HEK293 (cell line): ENCODE results near the gene VILL.

Experiments
- CTCF ChIA-PET: fragments of 350-600 bp; formaldehyde crosslinking; extraction: SDS; loops from one replicate; lab custom pipeline; 2021; ENCODE audit warnings: antibody characterized with exemption; lab: Yijun Ruan, JAX
- POLR2A ChIA-PET: fragments of 300-600 bp; formaldehyde crosslinking; extraction: SDS; loops from one replicate; lab custom pipeline; 2020; ENCODE audit warnings: antibody characterized with exemption, inconsistent platforms; lab: Yijun Ruan, JAX
- H3K27ac ChIP-seq: fragments of 200-500 bp; sonication (Bioruptor generic); 2 replicates; pipeline ENCODE4 v1.5.1; 2014; ENCODE audit warnings: low read depth, low read length, control low read depth, inconsistent platforms; ENCODE audit errors: extremely low read depth
- H3K36me3 ChIP-seq, 2 experiments: fragments of 200-500 bp in 1 of 2; sonication (Bioruptor generic) in 1 of 2; 1 replicate in 1 of 2; 2 replicates in 1 of 2; pipeline ENCODE4 v1.5.1; 2014 to 2017; ENCODE audit warnings: inconsistent platforms in 2 of 2, low read length in 2 of 2; ENCODE audit not compliant: control insufficient read depth in 2 of 2, insufficient read depth in 1 of 2
- H3K4me1 ChIP-seq: fragments of 200-500 bp; sonication (Bioruptor generic); 2 replicates; pipeline ENCODE4 v1.5.1; 2014; ENCODE audit warnings: mild to moderate bottlenecking, low read length, inconsistent platforms; ENCODE audit not compliant: control insufficient read depth, insufficient read depth
- H3K4me3 ChIP-seq: 2 replicates; pipeline ENCODE4 v1.5.1; 2011; ENCODE audit warnings: low read depth, mild to moderate bottlenecking, control low read depth, low read length, moderate library complexity
- H3K9me3 ChIP-seq: fragments of 200-500 bp; sonication (Bioruptor generic); 2 replicates; pipeline ENCODE4 v1.5.1; 2014; ENCODE audit warnings: low read depth, low read length, inconsistent platforms; ENCODE audit not compliant: control insufficient read depth, insufficient read depth
- GLI2 ChIP-seq: fragments of 450-650 bp; formaldehyde crosslinking; IDR thresholded peaks from 2 replicates; pipeline ENCODE4; 2017; ENCODE audit warnings: missing biosample characterization, missing genetic modification characterization, low read depth, borderline replicate concordance
- GLIS1 ChIP-seq: fragments of 450-650 bp; formaldehyde crosslinking; IDR thresholded peaks from 2 replicates; pipeline ENCODE4 v1.5.1; 2016; ENCODE audit warnings: missing biosample characterization, missing genetic modification characterization
- GLIS2 ChIP-seq: fragments of 450-650 bp; formaldehyde crosslinking; IDR thresholded peaks from 2 replicates; pipeline ENCODE4 v1.5.1; 2016; ENCODE audit warnings: missing biosample characterization, missing genetic modification characterization
- KLF10 ChIP-seq: fragments of 450-650 bp; IDR thresholded peaks from 2 replicates; pipeline ENCODE4 v1.5.1; 2018; ENCODE audit warnings: missing biosample characterization, mild to moderate bottlenecking, missing genetic modification characterization
- PBX3 ChIP-seq: sonication (generic); formaldehyde crosslinking; IDR thresholded peaks from 2 replicates; pipeline ENCODE4 v1.8.1; 2022; ENCODE audit warnings: mild to moderate bottlenecking, moderate library complexity, missing genetic modification reagents
- PRDM10 ChIP-seq: fragments of 450-650 bp; formaldehyde crosslinking; IDR thresholded peaks from 2 replicates; pipeline ENCODE4 v1.5.1; 2016; ENCODE audit warnings: missing biosample characterization, missing genetic modification characterization
- SP7 ChIP-seq: fragments of 450-650 bp; formaldehyde crosslinking; IDR thresholded peaks from 2 replicates; pipeline ENCODE4 v1.5.1; 2016; ENCODE audit warnings: missing biosample characterization, missing genetic modification characterization
- TRIM28 ChIP-seq: IDR thresholded peaks from 2 replicates; pipeline ENCODE4 v1.6.1; 2011; ENCODE audit warnings: low read length, control low read depth, borderline replicate concordance
- WT1 ChIP-seq: fragments of 450-650 bp; formaldehyde crosslinking; IDR thresholded peaks from 2 replicates; pipeline ENCODE4 v1.5.1; 2016; ENCODE audit warnings: missing biosample characterization, missing genetic modification characterization
- ZEB2 ChIP-seq: fragments of 450-650 bp; formaldehyde crosslinking; IDR thresholded peaks from 2 replicates; pipeline ENCODE4 v1.5.1; 2016; ENCODE audit warnings: missing biosample characterization, missing genetic modification characterization
- ZIC2 ChIP-seq: fragments of 450-650 bp; formaldehyde crosslinking; IDR thresholded peaks from 2 replicates; pipeline ENCODE4 v1.5.1; 2016; ENCODE audit warnings: missing biosample characterization, missing genetic modification characterization
- ZNF10 ChIP-seq: fragments of 450-650 bp; formaldehyde crosslinking; IDR thresholded peaks from 2 replicates; pipeline ENCODE4 v1.5.1; 2017; ENCODE audit warnings: missing biosample characterization, missing genetic modification characterization
- ZNF132 ChIP-seq: fragments of 450-650 bp; formaldehyde crosslinking; IDR thresholded peaks from 2 replicates; pipeline ENCODE4 v1.5.1; 2017; ENCODE audit warnings: missing biosample characterization, missing genetic modification characterization, borderline replicate concordance
- ZNF140 ChIP-seq: fragments of 450-650 bp; formaldehyde crosslinking; IDR thresholded peaks from 2 replicates; pipeline ENCODE4 v1.5.1; 2016; ENCODE audit warnings: missing biosample characterization, missing genetic modification characterization
- ZNF184 ChIP-seq: fragments of 450-650 bp; IDR thresholded peaks from 2 replicates; pipeline ENCODE4 v1.5.1; 2018; ENCODE audit warnings: missing biosample characterization, mild to moderate bottlenecking, missing genetic modification characterization
- ZNF280C ChIP-seq: fragments of 450-650 bp; formaldehyde crosslinking; IDR thresholded peaks from 2 replicates; pipeline ENCODE4 v1.5.1; 2016; ENCODE audit warnings: missing biosample characterization, missing genetic modification characterization
- ZNF292 ChIP-seq: fragments of 450-650 bp; formaldehyde crosslinking; IDR thresholded peaks from 2 replicates; pipeline ENCODE4 v1.5.1; 2016; ENCODE audit warnings: low read depth, missing biosample characterization, missing genetic modification characterization, borderline replicate concordance
- ZNF324 ChIP-seq: fragments of 450-650 bp; formaldehyde crosslinking; IDR thresholded peaks from 2 replicates; pipeline ENCODE4 v1.5.1; 2016; ENCODE audit warnings: missing biosample characterization, missing genetic modification characterization
- ZNF426 ChIP-seq: fragments of 450-650 bp; formaldehyde crosslinking; IDR thresholded peaks from 2 replicates; pipeline ENCODE4 v1.5.1; 2017; ENCODE audit warnings: missing biosample characterization, missing genetic modification characterization, mild to moderate bottlenecking, inconsistent platforms, moderate library complexity
- ZNF549 ChIP-seq: fragments of 450-650 bp; IDR thresholded peaks from 2 replicates; pipeline ENCODE4 v1.5.1; 2018; ENCODE audit warnings: missing biosample characterization, missing genetic modification characterization, mild to moderate bottlenecking, inconsistent platforms, moderate library complexity
- ZNF654 ChIP-seq: fragments of 450-650 bp; formaldehyde crosslinking; IDR thresholded peaks from 2 replicates; pipeline ENCODE4 v1.5.1; 2016; ENCODE audit warnings: low read depth, missing biosample characterization, missing genetic modification characterization
- ZNF658 ChIP-seq: fragments of 450-650 bp; formaldehyde crosslinking; IDR thresholded peaks from 2 replicates; pipeline ENCODE4; 2016; ENCODE audit warnings: missing biosample characterization, missing genetic modification characterization
- ZNF704 ChIP-seq: fragments of 450-650 bp; formaldehyde crosslinking; IDR thresholded peaks from 2 replicates; pipeline ENCODE4 v1.5.1; 2016; ENCODE audit warnings: missing biosample characterization, missing genetic modification characterization
- ZNF843 ChIP-seq: fragments of 450-650 bp; formaldehyde crosslinking; IDR thresholded peaks from 2 replicates; pipeline ENCODE4 v1.5.1; 2016; ENCODE audit warnings: missing biosample characterization, missing genetic modification characterization
- ZSCAN16 ChIP-seq: fragments of 450-650 bp; formaldehyde crosslinking; IDR thresholded peaks from 2 replicates; pipeline ENCODE4 v1.5.1; 2016; ENCODE audit warnings: missing biosample characterization, missing genetic modification characterization
- ZSCAN23 ChIP-seq: fragments of 450-650 bp; formaldehyde crosslinking; IDR thresholded peaks from 2 replicates; pipeline ENCODE4 v1.5.1; 2016; ENCODE audit warnings: missing biosample characterization, missing genetic modification characterization

The VILL gene

GRCh38 chr3:37992271-37993066 is 1.9 kb downstream of the VILL start:
- Histone ChIP-seq H3K4me3 (no peak overlapping the region), H3K4me1 (no peaks in the 10 kb centered on the region), H3K27ac (no peak overlapping the region), H3K36me3 (no peaks in the 10 kb centered on the region), H3K9me3 (no peaks in the 10 kb centered on the region)
- TF ChIP-seq ZNF132 (tag by site-specific recombination) (no peak), ZNF140 (tag by site-specific recombination) (no peak), ZSCAN23 (no peak), ZNF10 (tag by site-specific recombination) (no peak), GLI2 (tag by site-specific recombination) (no peak), ZNF324 (tag by site-specific recombination) (no peak), GLIS1 (no peak), ZNF184 (tag by site-specific recombination) (no peak), WT1 (tag by site-specific recombination) (no peak), SP7 (no peak), PBX3 (CRISPR knock-in tag) (no peak), TRIM28 (no peak), KLF10 (tag by site-specific recombination) (no peak), ZNF843 (tag by site-specific recombination) (no peak), ZNF292 (tag by site-specific recombination) (no peak), PRDM10 (tag by site-specific recombination) (no peak)
- ChIA-PET POLR2A (no interaction called here), CTCF (interaction anchor here (0.9 kb wide), 1 partner anchor 9 kb away, joined by 4 read pairs; no protein-coding TSS in a partner anchor)

GRCh38 chr3:37993067-37993455 is 2.5 kb downstream of the VILL start:
- POLR2A ChIA-PET: no interaction called here
- no peaks in the 10 kb centered on the region for H3K9me3 ChIP-seq
- no peaks in the 10 kb centered on the region for H3K4me1 ChIP-seq
- no peak overlapping the region for H3K27ac ChIP-seq
- CTCF ChIA-PET: no interaction called here
- TF ChIP-seq ZSCAN16 (tag by site-specific recombination): peak; percentile 92
- TF ChIP-seq GLIS2 (tag by site-specific recombination): no peak
- H3K36me3 ChIP-seq: no peaks in the 10 kb centered on the region
- H3K4me3 ChIP-seq: no peak overlapping the region

GRCh38 chr3:37993460-37993819 is 2.9 kb downstream of the VILL start:
- POLR2A ChIA-PET: no interaction called here
- Histone ChIP-seq H3K4me1 (no peaks in the 10 kb centered on the region), H3K27ac (no peak overlapping the region), H3K36me3 (no peaks in the 10 kb centered on the region), H3K4me3 (no peak overlapping the region), H3K9me3 (no peaks in the 10 kb centered on the region)
- CTCF ChIA-PET: no interaction called here
- no peak for TF ChIP-seq ZNF658 (tag by site-specific recombination)
- TF ChIP-seq ZNF280C: no peak
- TF ChIP-seq ZEB2 (tag by site-specific recombination): no peak
- no peak for TF ChIP-seq ZNF704 (tag by site-specific recombination)
- no peak for TF ChIP-seq ZIC2
- no peak for TF ChIP-seq ZNF654 (tag by site-specific recombination)
- no peak for TF ChIP-seq ZNF549 (tag by site-specific recombination)
- TF ChIP-seq ZNF426 (tag by site-specific recombination): no peak
